OCI-LY7 (cell line): ENCODE data around the gene ATP11A. TPM values are rescaled to one million over a fixed set of nuclear protein-coding genes. Genes with fewer than 3 reads are reported as not detected.

ENCODE experiments used
- BruUV-seq: library from RNA; stranded (reverse); fragments of 400-500 nt; replicated peaks from 2 replicates; lab custom pipeline; 2021; lab: Mats Ljungman, UMichigan
- CTCF ChIA-PET: fragments of 300-600 bp; sonication (Branson Sonifier 250); formaldehyde crosslinking; loops from one replicate; lab custom pipeline; 2022; ENCODE audit warnings: antibody characterized with exemption; ENCODE audit not compliant: unreplicated experiment; lab: Charles Lee
- POLR2A ChIA-PET: fragments of 300-600 bp; sonication (Branson Sonifier 250); formaldehyde crosslinking; loops from one replicate; lab custom pipeline; 2022; ENCODE audit warnings: antibody characterized with exemption; lab: Charles Lee
- DNase-seq: peaks from one replicate; pipeline ENCODE4 v3.0.0-alpha.2; 2015; ENCODE audit warnings: low spot score
- H2AFZ ChIP-seq: fragments of 200-600 bp; sonication (generic), shearing (Covaris generic); 2 replicates; pipeline ENCODE4 v1.6.1; 2014; ENCODE audit warnings: mild to moderate bottlenecking, antibody characterized with exemption, low read length, moderate library complexity
- H3K27ac ChIP-seq: fragments of 200-600 bp; sonication (generic); 2 replicates; pipeline ENCODE4 v1.5.1; 2014; ENCODE audit warnings: mixed run types, low read depth, mild to moderate bottlenecking, moderate library complexity, low read length, inconsistent platforms; ENCODE audit not compliant: poor library complexity, severe bottlenecking
- H3K36me3 ChIP-seq: fragments of 200-600 bp; sonication (generic); 2 replicates; pipeline ENCODE4 v1.6.1; 2014; ENCODE audit warnings: mild to moderate bottlenecking, antibody characterized with exemption, low read length, moderate library complexity, mixed read lengths; ENCODE audit not compliant: insufficient read depth
- H3K4me1 ChIP-seq: fragments of 200-600 bp; sonication (generic); 2 replicates; pipeline ENCODE4 v1.5.1; 2014; ENCODE audit warnings: mild to moderate bottlenecking, low read length; ENCODE audit not compliant: insufficient read depth, poor library complexity, severe bottlenecking
- H3K4me2 ChIP-seq: fragments of 200-600 bp; sonication (generic); 2 replicates; pipeline ENCODE4 v1.6.1; 2014; ENCODE audit warnings: mild to moderate bottlenecking, low read length
- H3K4me3 ChIP-seq: fragments of 200-600 bp; sonication (generic); 2 replicates; pipeline ENCODE4 v1.5.1; 2014; ENCODE audit warnings: mild to moderate bottlenecking, low read depth, low read length; ENCODE audit not compliant: poor library complexity, severe bottlenecking
- H3K79me2 ChIP-seq: fragments of 200-600 bp; sonication (generic); 2 replicates; pipeline ENCODE4 v1.6.1; 2016; ENCODE audit warnings: low read depth, mild to moderate bottlenecking, low read length, moderate library complexity, mixed read lengths; ENCODE audit not compliant: insufficient read depth
- H3K9me2 ChIP-seq: fragments of 200-600 bp; sonication (generic); 2 replicates; pipeline ENCODE4 v1.6.1; 2016; ENCODE audit warnings: mild to moderate bottlenecking, low read length, mixed read lengths; ENCODE audit not compliant: insufficient read depth
- H3K9me3 ChIP-seq: fragments of 200-600 bp; sonication (generic); 2 replicates; pipeline ENCODE4 v1.6.1; 2014; ENCODE audit warnings: mild to moderate bottlenecking, mixed run types, low read length, mixed read lengths
- H4K20me1 ChIP-seq: fragments of 200-600 bp; sonication (generic); 2 replicates; pipeline ENCODE4 v1.6.1; 2014; ENCODE audit warnings: mild to moderate bottlenecking, antibody characterized with exemption, low read length, moderate library complexity, mixed read lengths; ENCODE audit not compliant: insufficient read depth
- CTCF ChIP-seq: fragments of 200-600 bp; sonication (generic); conservative IDR thresholded peaks from 2 replicates; pipeline ENCODE4 v1.5.1; 2014; ENCODE audit warnings: mild to moderate bottlenecking, antibody characterized with exemption, low read length, moderate library complexity, mixed read lengths
- EZH2phosphoT487 ChIP-seq: fragments of 200-600 bp; sonication (generic); IDR thresholded peaks from 2 replicates; pipeline ENCODE4 v1.6.1; 2018; ENCODE audit warnings: low read depth, borderline replicate concordance, mild to moderate bottlenecking, mixed run types, antibody characterized with exemption, low read length, moderate library complexity, mixed read lengths
- intact Hi-C: fragments of 100-400 bp; cut with micrococcal nuclease; formaldehyde crosslinking; loops from one replicate; pipeline ENCODE4 v1.10.0; 2022; ENCODE audit not compliant: unreplicated experiment
- total RNA-seq, 2 experiments: library from RNA; depleted of rRNA in 1 of 2; stranded (reverse); fragments of >200 nt in 1 of 2; shearing (Covaris generic) in 1 of 2; gene quantifications; 2 replicates each; pipeline ENCODE4 v1.2.3, GENCODE V29; 2014 to 2022

The ATP11A gene
- total RNA-seq, 2 experiments from 2014 or later = 8.8 to 23.1 TPM

GRCh38 chr13:112748947-112749735 is 59.3 kb downstream of the ATP11A start:
- Histone ChIP-seq H3K36me3 (no peaks in the 10 kb centered on the region), H3K4me2 (no peak overlapping the region), H3K4me1 (no peaks in the 10 kb centered on the region), H3K9me3 (no peaks in the 10 kb centered on the region), H3K9me2 (no peaks in the 10 kb centered on the region), H2AFZ (no peak overlapping the region), H3K79me2 (no peaks in the 10 kb centered on the region), H4K20me1 (no peaks in the 10 kb centered on the region), H3K4me3 (no peak overlapping the region), H3K27ac (no peak overlapping the region)
- CTCF ChIA-PET = no interaction called here
- POLR2A ChIA-PET = no interaction called here
- intact Hi-C loops = no loop called here
- no peak for DNase-seq
- TF ChIP-seq EZH2phosphoT487 = no peak
- no peak for TF ChIP-seq CTCF
- BruUV-seq = no TSS peak

- Histone ChIP-seq H3K79me2 (no peaks in the 10 kb centered on the region), H4K20me1 (no peaks in the 10 kb centered on the region), H3K9me3 (no peaks in the 10 kb centered on the region), H3K4me3 (no peak overlapping the region), H3K4me1 (no peaks in the 10 kb centered on the region), H3K9me2 (no peaks in the 10 kb centered on the region), H2AFZ (no peak overlapping the region), H3K4me2 (no peak overlapping the region), H3K36me3 (no peaks in the 10 kb centered on the region), H3K27ac (no peak overlapping the region)
- BruUV-seq = no TSS peak
- DNase-seq = no peak
- ChIA-PET POLR2A (no interaction called here), CTCF (no interaction called here)
- TF ChIP-seq EZH2phosphoT487 (no peak), CTCF (no peak)
- intact Hi-C loops = no loop called here
Measured at GRCh38 chr13:112750570-112750969, 60.7 kb downstream of the ATP11A start.

GRCh38 chr13:112751617-112752016 is 61.8 kb downstream of the ATP11A start:
- ChIA-PET POLR2A (no interaction called here), CTCF (no interaction called here)
- H3K4me3 ChIP-seq = no peak overlapping the region
- no peaks in the 10 kb centered on the region for H3K4me1 ChIP-seq
- no peak overlapping the region for H3K27ac ChIP-seq
- H3K9me2 ChIP-seq = no peaks in the 10 kb centered on the region
- BruUV-seq = no TSS peak
- H3K36me3 ChIP-seq = no peaks in the 10 kb centered on the region
- intact Hi-C loops = no loop called here
- no peaks in the 10 kb centered on the region for H3K79me2 ChIP-seq
- H3K9me3 ChIP-seq = no peaks in the 10 kb centered on the region
- H4K20me1 ChIP-seq = no peaks in the 10 kb centered on the region
- H3K4me2 ChIP-seq = no peak overlapping the region
- TF ChIP-seq EZH2phosphoT487 = no peak
- no peak for TF ChIP-seq CTCF
- no peak for DNase-seq
- no peak overlapping the region for H2AFZ ChIP-seq
